Body of pancreas (tissue), 4 donors: ENCODE results near the gene IL12A. TPM values are rescaled to one million over a fixed set of nuclear protein-coding genes. Genes with fewer than 3 reads are reported as not detected.

Experiments used
- ATAC-seq: fragments of 150-250 bp; one replicate; pipeline ENCODE4 v1.9.1; 2016
- DNase-seq, 4 donors: peaks; one replicate each; pipeline ENCODE4 v3.0.0-alpha.2; 2019
- H3K27ac ChIP-seq, 4 donors: fragments of 200-600 bp; sonication (generic); 1 replicate in 3 of 4; 2 replicates in 1 of 4; pipeline versions ENCODE4 v1.5.1 to v1.6.1; 2016 to 2019; ENCODE audit warnings: mild to moderate bottlenecking in 1 of 4, mixed read lengths in 1 of 4, moderate library complexity in 1 of 4
- H3K27me3 ChIP-seq, 2 donors: fragments of 200-600 bp; sonication (generic); one replicate each; pipeline ENCODE4 v1.6.0; 2016; ENCODE audit warnings: mild to moderate bottlenecking in 1 of 2
- H3K36me3 ChIP-seq, 2 donors: fragments of 200-600 bp; sonication (generic); replicated peaks in 1 of 2; 2 replicates each; pipeline ENCODE4 v1.5.1; 2016; ENCODE audit warnings: low read depth in 2 of 2; ENCODE audit not compliant: insufficient read depth in 1 of 2
- H3K4me1 ChIP-seq: fragments of 200-600 bp; sonication (generic); one replicate; pipeline ENCODE4 v1.6.0; 2016
- H3K4me3 ChIP-seq, 2 donors: fragments of 200-600 bp; sonication (generic); 1 replicate in 1 of 2; 2 replicates in 1 of 2; pipeline ENCODE4 v1.5.1; 2016 to 2019
- H3K9me3 ChIP-seq, 3 donors: fragments of 200-600 bp; sonication (generic); 1 replicate in 2 of 3; 2 replicates in 1 of 3; pipeline ENCODE4 v1.5.1; 2016
- CTCF ChIP-seq, 7 experiments: fragments of 450-650 bp in 4 of 7; fragments of 200-600 bp in 3 of 7; sonication (generic) in 3 of 7; IDR thresholded peaks; one replicate each; pipeline ENCODE4 v1.5.1; 2016 to 2019; ENCODE audit warnings: antibody characterized with exemption in 7 of 7
- POLR2A ChIP-seq, 3 donors: fragments of 450-650 bp; IDR thresholded peaks; one replicate each; pipeline ENCODE4 v1.6.1; 2016; ENCODE audit warnings: antibody characterized with exemption in 3 of 3, mild to moderate bottlenecking in 2 of 3
- WGBS, 2 donors: methylation state at CpG; one replicate each; pipeline ENCODE4 v1.1.5; 2017; 5-methylcytosine and 5-hydroxymethylcytosine counted together
- intact Hi-C: fragments of 100-400 bp; cut with DNase I; formaldehyde crosslinking; loops from one replicate; pipeline ENCODE4 v1.15.1; 2023
- total RNA-seq, 2 donors: library from RNA; depleted of rRNA; stranded (reverse); fragments of >200 nt; gene quantifications; one replicate each; pipeline ENCODE4 v1.1.0, GENCODE V29; 2016

Gene IL12A
- total RNA-seq, 2 donors from 2014 or later = 0.26 to 1.6 TPM

GRCh38 chr3:160020057-160020711, 31.5 kb downstream of the IL12A start:
- intact Hi-C loops = no loop called here
- ATAC-seq = no peak

DNA sequence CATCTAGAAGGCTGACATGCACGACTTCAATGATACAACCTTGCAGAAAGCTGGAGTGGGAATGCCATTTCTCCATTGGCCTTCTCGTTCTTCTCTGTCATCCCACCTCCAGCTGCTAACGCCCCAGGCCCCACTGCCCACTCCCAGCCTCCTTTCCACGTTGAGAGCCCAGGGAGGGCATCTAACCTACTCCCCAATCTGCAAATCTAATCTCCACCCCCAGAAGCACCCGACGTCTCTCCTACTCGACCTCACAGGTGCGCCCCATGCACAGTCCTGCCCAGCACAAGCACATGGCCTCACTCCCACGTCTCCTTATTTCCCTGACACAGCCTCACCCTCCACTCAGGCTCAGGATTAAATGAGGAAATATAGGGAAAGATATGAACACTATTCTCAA, 33.4 kb downstream of the IL12A start:
- ATAC-seq (no peak), DNase-seq (no peak)
- TF ChIP-seq CTCF (IDR thresholded peaks at IDR 0.05) = no peak
- no peak for TF ChIP-seq POLR2A (IDR thresholded peaks at IDR 0.05)
- no peak overlapping the region for H3K27ac ChIP-seq
- intact Hi-C loops = no loop called here
- no peaks in the 10 kb centered on the region for H3K4me1 ChIP-seq
- WGBS, 2 donors = 64 to 68% methylated on average over 9 of the region's 9 CpGs
- no peaks in the 10 kb centered on the region for H3K9me3 ChIP-seq
- no peaks in the 10 kb centered on the region for H3K36me3 ChIP-seq
- no peak overlapping the region for H3K4me3 ChIP-seq
- no peaks in the 10 kb centered on the region for H3K27me3 ChIP-seq

More at GRCh38 chr3:160020057-160020711, 31.5 kb downstream of the IL12A start:
- Histone ChIP-seq H3K27me3 (no peaks in the 10 kb centered on the region), H3K4me3 (no peak overlapping the region), H3K27ac (no peak overlapping the region), H3K4me1 (no peaks in the 10 kb centered on the region), H3K9me3 (no peaks in the 10 kb centered on the region), H3K36me3 (no peaks in the 10 kb centered on the region)
- no peak for DNase-seq
- WGBS, 2 donors = 81 to 86% methylated on average over 4 of the region's 4 CpGs
- TF ChIP-seq POLR2A (IDR thresholded peaks at IDR 0.05) (no peak), CTCF (IDR thresholded peaks at IDR 0.05) (no peak)

DNA sequence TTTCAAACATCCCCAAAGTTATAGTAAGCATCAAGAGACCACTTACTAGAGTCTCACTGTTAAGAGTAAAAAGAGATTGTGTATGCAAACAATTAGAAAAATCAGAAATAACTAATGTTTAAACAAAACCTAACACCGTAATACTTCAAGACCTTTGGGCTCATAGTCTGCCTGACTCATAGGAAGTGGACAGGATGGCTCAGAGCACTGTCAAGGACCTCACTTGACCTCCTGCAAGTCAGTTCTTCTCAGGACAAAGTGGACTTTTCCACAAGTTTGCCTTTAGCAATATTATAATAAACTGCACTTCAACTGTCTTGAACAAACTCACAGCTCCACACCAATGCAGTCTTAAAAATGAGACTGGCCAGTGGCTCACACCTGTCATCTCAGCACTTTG, 34.8 kb downstream of the IL12A start:
- H3K4me3 ChIP-seq = no peak overlapping the region
- no peaks in the 10 kb centered on the region for H3K36me3 ChIP-seq
- ATAC-seq (no peak), DNase-seq (no peak)
- no peaks in the 10 kb centered on the region for H3K4me1 ChIP-seq
- TF ChIP-seq POLR2A (IDR thresholded peaks at IDR 0.05) = no peak
- no peak for TF ChIP-seq CTCF (IDR thresholded peaks at IDR 0.05)
- intact Hi-C loops = no loop called here
- H3K27ac ChIP-seq = no peak overlapping the region
- 73 to 79% methylated on average over 1 of the region's 1 CpG for WGBS, 2 donors
- H3K9me3 ChIP-seq = no peaks in the 10 kb centered on the region
- H3K27me3 ChIP-seq = no peaks in the 10 kb centered on the region

DNA sequence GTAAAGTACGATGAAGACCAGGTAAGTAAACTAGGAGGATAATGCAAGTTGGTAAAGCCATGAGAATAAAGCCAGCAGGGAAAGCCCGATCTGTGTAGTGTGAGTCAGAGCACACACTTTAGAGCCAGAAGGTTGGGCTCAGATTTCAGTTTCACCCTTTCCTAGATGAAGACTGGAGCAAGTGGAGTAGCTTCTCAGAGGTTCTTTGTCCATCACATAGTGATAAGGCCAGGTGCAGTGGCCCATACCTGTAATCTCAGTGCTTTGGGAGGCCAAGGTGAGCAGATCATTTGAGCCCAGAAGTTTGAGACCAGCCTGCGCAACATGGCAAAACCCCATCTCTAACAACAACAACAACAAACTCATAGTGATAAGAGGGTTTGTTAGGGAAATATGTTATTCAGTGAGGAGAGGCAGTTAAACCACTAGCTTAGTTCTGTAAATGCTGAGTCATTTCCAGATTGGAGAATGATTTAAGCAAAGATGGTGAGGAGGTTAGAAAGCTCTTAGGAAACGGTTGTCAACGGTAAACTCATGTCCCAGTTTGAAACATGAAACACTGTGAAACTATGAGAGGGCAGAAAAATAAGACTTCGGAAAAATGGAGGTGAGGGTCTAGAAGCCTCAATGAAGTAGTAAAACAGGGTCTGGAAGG, 39.0 kb downstream of the IL12A start:
- H3K27me3 ChIP-seq = no peaks in the 10 kb centered on the region
- no peaks in the 10 kb centered on the region for H3K4me1 ChIP-seq
- WGBS, 2 donors = 56 to 70% methylated on average over 6 of the region's 6 CpGs
- H3K9me3 ChIP-seq = no peaks in the 10 kb centered on the region
- no peak overlapping the region for H3K27ac ChIP-seq
- intact Hi-C loops = no loop called here
- no peak overlapping the region for H3K4me3 ChIP-seq
- H3K36me3 ChIP-seq = no peaks in the 10 kb centered on the region
- TF ChIP-seq POLR2A (IDR thresholded peaks at IDR 0.05) (no peak), CTCF (IDR thresholded peaks at IDR 0.05) (no peak)
- ATAC-seq (no peak), DNase-seq (peak in 1 of 4 donors; percentile 25)
